Effector memory CD8-positive, alpha-beta T cell (primary cell): Measurements from ENCODE around the gene MIX23.
A peak's percentile ranks its signal among the peaks of the same experiment; 100 is the strongest.

ENCODE experiments used
- ATAC-seq: fragments of 150-1000 bp; cut with Tn5 transposase; replicated peaks from 2 replicates; pipeline ENCODE4 v1.10.0; 2021; ENCODE audit warnings: mild to moderate bottlenecking, moderate library complexity
- DNase-seq, 3 experiments: peaks; one replicate each; pipeline ENCODE4 v3.0.0; 2021
- H3K27ac Mint-ChIP-seq, 2 donors: one replicate each; pipeline ENCODE4 v1.8.0; 2022; ENCODE audit warnings: mild to moderate bottlenecking in 2 of 2, mixed read lengths in 2 of 2, moderate library complexity in 2 of 2
- H3K27me3 Mint-ChIP-seq, 2 donors: one replicate each; pipeline ENCODE4 v1.8.0; 2022; ENCODE audit warnings: mixed read lengths in 2 of 2
- H3K36me3 Mint-ChIP-seq: one replicate; pipeline ENCODE4 v1.8.0; 2022; ENCODE audit warnings: mild to moderate bottlenecking, moderate library complexity, mixed read lengths; ENCODE audit not compliant: insufficient read depth
- H3K4me1 Mint-ChIP-seq, 2 donors: one replicate each; pipeline ENCODE4 v1.8.0; 2022; ENCODE audit warnings: low read depth in 2 of 2, mixed read lengths in 2 of 2
- H3K4me3 Mint-ChIP-seq, 2 donors: one replicate each; pipeline ENCODE4 v1.8.0; 2022; ENCODE audit warnings: mild to moderate bottlenecking in 2 of 2, mixed read lengths in 2 of 2, moderate library complexity in 2 of 2
- H3K9me3 Mint-ChIP-seq, 2 donors: one replicate each; pipeline ENCODE4 v1.8.0; 2022; ENCODE audit warnings: mixed read lengths in 2 of 2
- total RNA-seq, 9 experiments: gene quantifications; one replicate each; lab custom pipeline; 2026; lab: John Stamatoyannopoulos, UW

MIX23 gene
- total RNA-seq, result 3.4 to 55.0 (median 12.9) reads per million in 9 experiments

DNA sequence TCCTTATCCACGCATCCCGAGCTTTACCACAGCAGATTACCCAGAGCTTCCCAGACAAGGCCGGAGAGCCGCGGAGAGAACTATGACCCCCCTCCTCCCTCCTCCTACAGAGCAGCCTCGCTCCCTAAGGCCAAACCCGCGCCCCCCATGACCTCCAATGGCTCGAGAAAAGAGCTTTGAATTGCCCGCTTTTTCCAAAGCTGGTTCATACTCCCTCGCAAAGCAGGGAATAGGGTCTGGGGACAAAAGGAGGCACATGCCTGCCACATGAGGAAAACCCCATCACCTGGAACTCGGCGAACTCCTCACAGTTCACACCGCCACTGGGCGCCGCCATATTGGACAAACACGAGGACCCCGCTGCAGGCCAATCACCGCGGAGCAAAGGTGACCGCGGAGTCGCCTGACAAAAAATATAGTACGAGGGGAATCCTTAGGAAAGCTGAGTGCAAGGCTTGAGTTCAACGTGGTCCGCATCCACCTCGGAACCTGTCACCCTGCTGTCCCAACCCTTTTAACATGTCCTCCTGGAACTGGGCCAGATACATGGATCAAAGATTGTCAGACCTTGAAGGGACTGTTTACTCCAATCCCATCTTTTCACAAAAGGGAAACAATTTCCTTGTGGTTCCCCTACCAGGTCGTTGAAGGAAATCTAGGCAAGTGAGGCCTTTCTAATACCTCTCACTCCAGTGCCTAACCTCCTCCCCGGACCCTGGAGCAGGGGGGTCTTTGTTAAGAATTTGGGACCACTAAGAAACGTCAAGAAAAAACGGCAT, at the start of gene MIX23:
MIX23 (minus strand) TSS at position 344 of the 779 bp plus-strand sequence; CDS start at position 337, 7 bp downstream.
- Mint-ChIP-seq H3K27me3 (no peaks in the 10 kb centered on the region), H3K4me1 (peaks cover 15 to 18% of the 10 kb centered on the region in 2 donors), H3K27ac (peak within 1 kb of the TSS; percentile 85 to 92), H3K9me3 (no peaks in the 10 kb centered on the region), H3K4me3 (peak within 1 kb of the TSS; percentile 91 to 92), H3K36me3 (peaks cover 12% of the 10 kb centered on the region)
- DNase-seq (peak; percentile 77 to 84 (median 77)), ATAC-seq (peak; percentile 57)

DNA sequence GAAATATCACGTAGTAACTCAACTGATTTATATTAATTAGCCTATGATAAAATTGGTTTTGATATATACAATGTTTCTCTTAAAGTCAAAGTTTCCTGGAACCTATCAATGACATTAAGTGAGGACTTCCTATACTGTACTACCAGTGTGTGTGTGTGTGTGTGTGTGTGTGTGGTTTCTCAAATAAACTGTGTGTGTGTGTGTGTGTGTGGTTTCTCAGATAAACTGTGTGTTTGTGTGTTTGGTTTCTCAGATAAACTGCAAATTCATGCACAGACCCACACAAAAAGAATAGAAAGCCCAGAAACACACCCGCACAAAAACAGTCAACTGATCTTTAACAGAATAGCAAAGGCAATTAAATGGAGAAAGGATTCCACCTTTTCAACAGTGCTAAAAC, 47.3 kb upstream of the MIX23 start:
- peaks cover 0 to 2% of the 10 kb centered on the region in 2 donors for H3K9me3 Mint-ChIP-seq
- ATAC-seq, result no peak
- H3K4me3 Mint-ChIP-seq, result no peak overlapping the region
- DNase-seq, result no peak
- H3K4me1 Mint-ChIP-seq, result peaks cover 4 to 13% of the 10 kb centered on the region in 2 donors
- H3K27me3 Mint-ChIP-seq, result no peaks in the 10 kb centered on the region
- peaks cover 48% of the 10 kb centered on the region for H3K36me3 Mint-ChIP-seq
- H3K27ac Mint-ChIP-seq, result peak overlapping the region in 1 of 2 donors; percentile 58

DNA sequence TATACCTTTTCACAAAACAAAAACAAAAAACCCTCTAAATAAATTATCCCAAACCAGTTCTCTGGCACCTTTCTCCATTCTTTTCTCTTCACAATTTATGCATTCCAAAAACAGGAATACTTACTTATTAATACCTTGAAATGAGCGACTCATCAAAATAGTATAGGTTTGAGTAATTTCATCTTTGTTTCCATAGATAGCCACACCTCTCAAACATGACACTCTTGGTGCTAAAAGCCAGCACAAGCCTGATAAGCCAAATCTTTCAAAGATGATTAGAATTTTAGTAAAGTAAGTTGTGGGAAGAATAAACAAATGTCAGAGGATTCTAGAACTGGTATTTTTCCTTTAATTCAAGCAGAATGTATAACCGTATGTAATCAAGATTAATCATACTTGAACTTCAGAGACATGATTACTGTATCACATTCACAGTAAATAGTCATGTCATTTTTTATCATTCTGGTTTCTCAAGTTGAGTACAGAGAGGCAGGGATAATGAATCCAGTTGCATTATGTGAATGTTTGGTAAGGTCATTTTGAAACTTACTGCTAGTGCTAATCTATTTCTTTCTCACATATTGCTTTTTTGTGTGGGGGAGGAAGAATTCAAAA, 44.9 kb upstream of the MIX23 start:
- peaks cover 4 to 13% of the 10 kb centered on the region in 2 donors for H3K4me1 Mint-ChIP-seq
- peaks cover 0 to 2% of the 10 kb centered on the region in 2 donors for H3K9me3 Mint-ChIP-seq
- DNase-seq, result no peak
- peaks cover 52% of the 10 kb centered on the region for H3K36me3 Mint-ChIP-seq
- H3K27me3 Mint-ChIP-seq, result no peaks in the 10 kb centered on the region
- no peak for ATAC-seq
- H3K27ac Mint-ChIP-seq, result peak overlapping the region; percentile 60 to 81
- no peak overlapping the region for H3K4me3 Mint-ChIP-seq

DNA sequence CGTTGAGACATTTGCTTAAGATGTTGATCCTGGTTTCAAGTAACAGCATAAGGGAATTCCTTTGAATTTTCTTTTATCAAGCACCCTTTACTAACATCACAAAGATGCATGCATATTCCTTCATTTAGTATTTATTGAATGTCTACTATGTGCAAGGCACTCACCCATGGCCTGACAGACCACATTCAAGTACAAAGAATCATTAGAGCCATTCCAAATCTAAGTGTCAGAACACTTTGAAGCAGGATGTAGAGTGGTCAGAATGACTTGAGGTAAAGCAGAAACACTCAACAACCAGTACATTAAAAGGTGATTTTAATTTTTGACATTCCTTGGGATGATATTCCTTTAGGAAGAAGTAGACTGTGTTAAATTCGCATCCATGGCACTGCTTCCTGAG, 38.8 kb upstream of the MIX23 start:
- ATAC-seq (no peak), DNase-seq (no peak)
- H3K36me3 Mint-ChIP-seq, result peaks cover 47% of the 10 kb centered on the region
- H3K27ac Mint-ChIP-seq, result peak overlapping the region in 1 of 2 donors; percentile 28
- peaks cover 2 to 3% of the 10 kb centered on the region in 2 donors for H3K4me1 Mint-ChIP-seq
- H3K9me3 Mint-ChIP-seq, result no peaks in the 10 kb centered on the region
- no peaks in the 10 kb centered on the region for H3K27me3 Mint-ChIP-seq
- H3K4me3 Mint-ChIP-seq, result no peak overlapping the region

DNA sequence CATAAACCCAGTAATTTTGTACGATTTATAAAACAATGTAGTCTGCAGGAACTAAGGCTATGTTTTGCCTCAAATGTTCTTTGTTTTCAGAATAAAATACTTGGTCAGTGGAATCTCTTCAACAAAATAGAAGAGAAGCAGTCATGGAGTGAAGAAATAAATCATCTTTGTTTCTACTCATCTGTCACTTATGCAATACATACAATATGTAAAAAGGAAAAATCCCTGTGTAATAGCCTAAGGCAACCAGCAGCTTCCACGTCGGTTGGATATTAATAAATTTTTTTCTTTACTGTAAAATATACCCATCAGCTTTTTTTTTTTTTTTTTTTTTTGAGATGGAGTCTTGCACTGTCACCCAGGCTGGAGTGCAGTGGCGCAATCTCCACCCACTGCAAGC, 38.1 kb upstream of the MIX23 start:
- no peaks in the 10 kb centered on the region for H3K9me3 Mint-ChIP-seq
- ATAC-seq (no peak), DNase-seq (no peak)
- no peaks in the 10 kb centered on the region for H3K27me3 Mint-ChIP-seq
- H3K36me3 Mint-ChIP-seq, result peaks cover 44% of the 10 kb centered on the region
- peaks cover 9% of the 10 kb centered on the region in 2 donors for H3K4me1 Mint-ChIP-seq
- H3K4me3 Mint-ChIP-seq, result no peak overlapping the region
- no peak overlapping the region for H3K27ac Mint-ChIP-seq

DNA sequence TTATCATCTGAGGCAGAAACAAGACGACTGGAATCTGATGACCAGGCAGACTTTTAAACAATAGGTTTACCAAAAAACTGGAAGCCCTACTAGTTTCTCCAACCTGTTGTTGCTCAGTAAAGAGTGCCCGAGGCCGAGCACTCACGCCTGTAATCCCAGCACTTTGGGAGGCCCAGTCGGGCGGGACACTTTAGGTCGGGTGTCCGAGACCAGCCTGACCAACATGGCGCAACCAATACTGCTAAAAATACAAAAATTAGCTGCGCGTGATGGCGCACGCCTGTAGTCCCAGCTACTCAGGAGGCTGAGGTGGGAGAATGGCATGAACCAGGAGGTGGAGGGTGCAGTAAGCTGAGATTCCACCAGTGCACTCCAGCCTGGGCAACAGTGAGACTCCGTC, 33.9 kb upstream of the MIX23 start:
- Mint-ChIP-seq H3K9me3 (no peaks in the 10 kb centered on the region), H3K4me3 (peak overlapping the region; percentile 93 to 96), H3K27me3 (no peaks in the 10 kb centered on the region), H3K27ac (peak overlapping the region; percentile 97 to 99), H3K36me3 (peaks cover 43% of the 10 kb centered on the region), H3K4me1 (peaks cover 30% of the 10 kb centered on the region in 2 donors)
- ATAC-seq (no peak), DNase-seq (no peak)

DNA sequence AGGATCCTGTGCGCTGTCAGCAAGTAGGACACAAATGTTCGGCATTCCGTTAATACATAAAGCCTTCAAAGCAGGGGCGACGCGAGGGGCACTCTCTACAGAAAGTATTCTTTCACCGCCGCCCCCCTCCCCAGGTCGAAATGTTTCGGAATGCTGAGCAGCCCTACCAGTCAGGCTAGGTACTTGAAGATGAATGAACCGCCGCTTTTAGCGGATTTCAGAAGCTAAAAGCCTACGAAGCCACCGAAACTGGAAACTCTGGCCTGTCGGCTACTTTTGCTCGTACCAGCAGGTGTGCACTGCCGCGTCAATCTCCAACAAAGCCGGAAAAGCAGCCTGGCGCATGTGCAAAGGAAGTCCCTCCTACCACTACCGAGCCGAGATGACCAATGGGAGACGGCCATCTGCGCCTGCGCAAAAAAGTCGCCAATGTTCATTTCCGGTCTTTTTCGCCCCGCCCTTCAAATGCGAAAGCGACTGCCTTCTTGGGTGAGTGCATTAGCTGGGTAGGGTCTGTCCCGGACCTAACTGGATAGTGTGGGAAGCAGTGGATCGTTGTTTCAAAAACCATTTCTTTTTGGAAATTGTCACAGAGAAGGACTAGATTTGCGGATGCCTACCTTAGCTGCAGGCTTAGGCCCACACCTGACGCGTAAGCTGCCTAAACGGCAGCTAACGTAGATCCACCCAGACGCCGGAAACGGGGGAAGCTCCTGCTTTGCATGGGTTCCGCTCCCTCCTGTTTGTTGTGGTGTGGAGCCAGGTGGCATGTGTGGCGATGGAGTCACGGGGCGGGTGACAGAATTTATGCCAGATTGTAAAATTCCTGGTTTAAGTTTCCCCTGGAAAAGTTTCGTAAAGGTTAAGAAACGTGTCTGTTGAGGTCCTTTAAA, 33.0 kb upstream of the MIX23 start, which contains the start of gene WDR5B:
WDR5B (minus strand) TSS at position 301 of the 893 bp plus-strand sequence. CDS start 534 bp downstream, outside the sequence.
- Mint-ChIP-seq H3K36me3 (peaks cover 42% of the 10 kb centered on the region), H3K4me3 (peak within 1 kb of the TSS; percentile 93 to 96), H3K9me3 (no peaks in the 10 kb centered on the region), H3K4me1 (peaks cover 30% of the 10 kb centered on the region in 2 donors), H3K27ac (peak within 1 kb of the TSS; percentile 97 to 99), H3K27me3 (no peaks in the 10 kb centered on the region)
- DNase-seq (peak; percentile 97 to 99 (median 98)), ATAC-seq (peak; percentile 86)

DNA sequence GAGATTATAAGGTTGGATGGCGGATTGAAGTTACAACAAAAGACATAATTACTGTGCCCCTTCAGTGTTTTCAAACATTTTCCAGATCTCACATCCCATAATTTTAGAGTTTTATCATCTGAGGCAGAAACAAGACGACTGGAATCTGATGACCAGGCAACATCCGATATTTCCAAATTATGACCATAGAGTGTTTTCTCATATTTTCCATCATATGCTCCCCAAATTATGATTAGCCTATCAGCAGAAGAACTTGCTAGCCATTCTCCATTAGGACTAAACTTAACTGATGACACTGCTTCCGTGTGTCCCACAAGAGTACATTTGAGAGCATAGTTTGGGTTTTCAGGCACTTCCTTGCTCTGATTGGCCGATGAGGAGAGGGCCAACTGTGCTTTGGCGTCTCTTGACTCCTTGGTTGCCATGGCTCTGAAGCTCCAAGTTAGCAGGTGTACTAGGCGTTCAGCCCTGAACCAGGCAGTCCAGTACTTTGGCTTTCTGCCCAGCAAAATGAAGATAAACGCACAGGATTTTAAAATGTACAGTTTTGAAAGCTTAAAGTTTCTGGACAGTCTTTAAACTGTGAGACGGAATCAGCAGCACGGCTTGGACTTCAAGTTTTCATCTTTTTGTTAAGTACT, 32.2 kb upstream of the MIX23 start:
- Mint-ChIP-seq H3K27me3 (no peaks in the 10 kb centered on the region), H3K36me3 (peaks cover 48% of the 10 kb centered on the region), H3K27ac (peak overlapping the region; percentile 97 to 99), H3K9me3 (no peaks in the 10 kb centered on the region), H3K4me1 (peaks cover 30 to 31% of the 10 kb centered on the region in 2 donors), H3K4me3 (peak overlapping the region; percentile 93 to 96)
- DNase-seq, result peak; percentile 27 to 39 (median 30)
- ATAC-seq, result peak; percentile 35

DNA sequence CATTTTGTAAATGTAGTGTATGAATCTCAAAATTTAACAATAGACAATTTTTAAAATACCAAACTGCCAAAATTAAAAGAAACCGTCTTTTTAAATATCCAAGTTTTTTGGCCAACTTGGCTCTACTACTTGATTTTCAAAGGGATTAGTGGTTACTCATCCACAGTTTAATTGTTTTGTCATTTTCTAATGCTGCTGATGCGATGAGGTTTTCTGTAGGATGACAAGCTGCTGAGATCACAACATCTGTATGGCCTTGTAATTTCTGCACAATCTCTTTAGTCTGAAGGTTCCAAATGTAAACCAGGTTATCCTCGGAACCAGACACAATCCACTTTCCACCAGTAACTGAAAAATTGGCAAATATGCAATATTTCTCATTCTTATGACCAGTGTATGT, 31.4 kb upstream of the MIX23 start:
- ATAC-seq (no peak), DNase-seq (no peak)
- Mint-ChIP-seq H3K27me3 (no peaks in the 10 kb centered on the region), H3K4me3 (peak overlapping the region; percentile 93 to 96), H3K27ac (peak overlapping the region; percentile 97 to 99), H3K9me3 (no peaks in the 10 kb centered on the region), H3K36me3 (peaks cover 48% of the 10 kb centered on the region), H3K4me1 (peaks cover 30 to 31% of the 10 kb centered on the region in 2 donors)

DNA sequence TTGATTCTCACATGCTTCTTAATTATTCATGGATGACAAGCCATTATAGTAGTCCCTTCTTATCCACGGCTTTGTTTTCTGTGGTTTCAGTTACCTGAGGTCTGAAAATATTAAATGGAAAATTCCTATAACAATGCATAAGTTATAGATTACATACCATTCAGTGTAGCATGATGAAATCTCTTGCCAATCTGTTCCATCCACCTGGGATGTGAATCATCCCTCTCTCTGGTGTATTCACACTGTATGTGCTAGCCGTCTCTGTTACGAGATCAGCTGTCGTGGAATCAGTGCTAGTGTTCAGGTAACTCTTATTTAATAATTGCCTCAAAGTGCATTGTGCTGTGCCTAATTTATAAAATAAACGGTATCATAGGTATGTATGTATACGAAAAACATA, 27.6 kb upstream of the MIX23 start:
- DNase-seq, result no peak
- ATAC-seq, result no peak
- H3K36me3 Mint-ChIP-seq, result peaks cover 43% of the 10 kb centered on the region
- no peaks in the 10 kb centered on the region for H3K9me3 Mint-ChIP-seq
- peaks cover 20 to 21% of the 10 kb centered on the region in 2 donors for H3K4me1 Mint-ChIP-seq
- no peak overlapping the region for H3K4me3 Mint-ChIP-seq
- H3K27me3 Mint-ChIP-seq, result no peaks in the 10 kb centered on the region
- peak overlapping the region in 1 of 2 donors; percentile 49 for H3K27ac Mint-ChIP-seq

DNA sequence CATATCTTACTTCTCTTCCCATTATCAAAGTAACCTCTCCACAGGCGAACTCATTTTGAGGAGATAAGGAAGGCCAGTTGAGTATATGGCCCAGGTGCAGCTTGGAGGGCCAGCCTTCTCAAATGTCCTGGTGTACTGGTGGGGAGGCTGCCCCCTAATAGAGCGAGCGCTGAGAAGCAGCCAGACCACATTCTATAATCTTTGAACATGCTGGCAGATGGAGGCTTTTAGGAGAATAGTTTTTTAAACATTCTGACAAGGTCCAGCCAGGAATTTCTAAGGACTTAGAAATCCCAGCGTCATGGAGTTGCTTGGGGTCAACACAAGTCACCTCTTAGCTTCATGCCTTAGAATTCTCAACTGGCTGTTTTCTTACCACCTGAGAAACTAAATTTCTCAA, 27.1 kb upstream of the MIX23 start:
- DNase-seq (no peak), ATAC-seq (no peak)
- Mint-ChIP-seq H3K9me3 (no peaks in the 10 kb centered on the region), H3K4me3 (no peak overlapping the region), H3K27me3 (no peaks in the 10 kb centered on the region), H3K27ac (no peak overlapping the region), H3K36me3 (peaks cover 39% of the 10 kb centered on the region), H3K4me1 (peaks cover 16 to 17% of the 10 kb centered on the region in 2 donors)

DNA sequence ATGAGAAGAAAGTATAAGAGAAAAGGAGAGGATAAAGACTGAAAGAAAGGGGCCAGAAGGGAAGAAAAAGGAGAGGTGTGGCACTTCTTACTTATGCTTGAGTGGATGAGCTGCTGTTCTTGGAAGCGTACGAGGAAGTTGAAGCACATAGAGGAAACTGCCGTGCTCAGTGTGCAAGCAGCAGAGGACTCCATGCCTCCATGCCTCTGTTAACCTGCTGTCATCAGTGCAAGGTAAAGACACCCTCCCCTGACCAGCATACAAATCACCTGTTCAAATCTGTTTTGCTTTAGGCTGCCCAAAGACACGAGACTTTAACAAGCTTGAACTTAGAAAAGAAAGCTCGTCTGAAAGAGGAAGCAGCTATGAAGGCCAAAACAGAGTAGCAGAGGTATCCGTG, 26.4 kb upstream of the MIX23 start:
- Mint-ChIP-seq H3K27ac (no peak overlapping the region), H3K36me3 (peaks cover 41% of the 10 kb centered on the region), H3K27me3 (no peaks in the 10 kb centered on the region), H3K9me3 (no peaks in the 10 kb centered on the region), H3K4me3 (no peak overlapping the region), H3K4me1 (peaks cover 10 to 11% of the 10 kb centered on the region in 2 donors)
- no peak for DNase-seq
- no peak for ATAC-seq
